ENCODE measurements around the gene NOTCH1.
"Not testable (repeated sequence)": the region's sequence is repeated elsewhere in the genome, so short reads cannot be mapped to it uniquely, and the experiment has no call there.

Gene NOTCH1

GRCh38 chr9:136563646-136564325 is 17.9 kb upstream of the NOTCH1 start:
- DNase-seq, result no peak

- no peak for DNase-seq
Measured at GRCh38 chr9:136562746-136563495, 17.1 kb upstream of the NOTCH1 start.

GRCh38 chr9:136561779-136562178 is 15.9 kb upstream of the NOTCH1 start:
- no peak for DNase-seq

GRCh38 chr9:136560586-136560985 is 14.7 kb upstream of the NOTCH1 start:
- DNase-seq, result peak; percentile 27

- not testable (repeated sequence) for DNase-seq
Measured at GRCh38 chr9:136559371-136559770, 13.5 kb upstream of the NOTCH1 start.

GRCh38 chr9:136558846-136559245 is 13.0 kb upstream of the NOTCH1 start:
- not testable (repeated sequence) for DNase-seq

GRCh38 chr9:136558373-136558772 is 12.5 kb upstream of the NOTCH1 start:
- no peak for DNase-seq

- no peak for DNase-seq
Measured at GRCh38 chr9:136557036-136557435, 11.2 kb upstream of the NOTCH1 start.

GRCh38 chr9:136556166-136556565 is 10.3 kb upstream of the NOTCH1 start:
- no peak for DNase-seq

GRCh38 chr9:136554870-136555269 is 9.0 kb upstream of the NOTCH1 start:
- DNase-seq, result no peak

- DNase-seq, result no peak
Measured at GRCh38 chr9:136553581-136553980, 7.7 kb upstream of the NOTCH1 start.

GRCh38 chr9:136552117-136552703 is 6.4 kb upstream of the NOTCH1 start:
- no peak for DNase-seq

GRCh38 chr9:136551401-136552116 is 5.7 kb upstream of the NOTCH1 start:
- no peak for DNase-seq

GRCh38 chr9:136550439-136551289 is 4.8 kb upstream of the NOTCH1 start:
- no peak for DNase-seq

GRCh38 chr9:136549010-136549980 is 3.4 kb upstream of the NOTCH1 start:
- DNase-seq, result no peak

- DNase-seq, result no peak
Measured at GRCh38 chr9:136547508-136548215, 1.8 kb upstream of the NOTCH1 start.

- DNase-seq, result peak; percentile 52
Measured at GRCh38 chr9:136546697-136547501, 1.1 kb upstream of the NOTCH1 start.

GRCh38 chr9:136545692-136545964 is 220 bp downstream of the NOTCH1 start:
- no peak for DNase-seq

GRCh38 chr9:136544964-136545691 is 720 bp downstream of the NOTCH1 start:
- no peak for DNase-seq

Measured in CD4-positive, alpha-beta T cell treated with Interleukin-15 for 1 hour (primary cell).